ENCODE results near the gene MCTP1.

DNA sequence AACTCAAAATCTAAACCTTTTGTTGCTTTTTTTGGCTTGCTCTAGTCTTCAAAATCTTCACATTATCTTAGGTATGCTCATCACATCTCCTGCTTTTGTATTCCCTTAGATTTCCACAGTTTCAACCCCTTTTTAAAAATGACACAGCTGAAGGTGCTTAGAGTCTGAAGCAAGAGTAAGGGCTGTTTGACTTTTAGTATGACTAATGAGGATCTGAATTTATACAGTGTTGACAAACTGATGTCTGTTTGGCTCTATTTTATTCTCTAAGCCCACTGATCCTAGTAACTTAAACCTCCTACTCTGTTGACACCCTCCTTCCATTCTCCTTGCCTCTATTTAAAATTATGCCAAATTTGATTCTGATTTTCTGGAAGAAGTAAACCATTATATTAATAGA lies 200.1 kb downstream of the MCTP1 start:
- TF ChIP-seq POLR2A (IDR thresholded peaks at IDR 0.05; ENCODE audit: low read depth) (no peak), EP300 (IDR thresholded peaks at IDR 0.05) (no peak)
- TF ChIP-seq, protein P1, sequence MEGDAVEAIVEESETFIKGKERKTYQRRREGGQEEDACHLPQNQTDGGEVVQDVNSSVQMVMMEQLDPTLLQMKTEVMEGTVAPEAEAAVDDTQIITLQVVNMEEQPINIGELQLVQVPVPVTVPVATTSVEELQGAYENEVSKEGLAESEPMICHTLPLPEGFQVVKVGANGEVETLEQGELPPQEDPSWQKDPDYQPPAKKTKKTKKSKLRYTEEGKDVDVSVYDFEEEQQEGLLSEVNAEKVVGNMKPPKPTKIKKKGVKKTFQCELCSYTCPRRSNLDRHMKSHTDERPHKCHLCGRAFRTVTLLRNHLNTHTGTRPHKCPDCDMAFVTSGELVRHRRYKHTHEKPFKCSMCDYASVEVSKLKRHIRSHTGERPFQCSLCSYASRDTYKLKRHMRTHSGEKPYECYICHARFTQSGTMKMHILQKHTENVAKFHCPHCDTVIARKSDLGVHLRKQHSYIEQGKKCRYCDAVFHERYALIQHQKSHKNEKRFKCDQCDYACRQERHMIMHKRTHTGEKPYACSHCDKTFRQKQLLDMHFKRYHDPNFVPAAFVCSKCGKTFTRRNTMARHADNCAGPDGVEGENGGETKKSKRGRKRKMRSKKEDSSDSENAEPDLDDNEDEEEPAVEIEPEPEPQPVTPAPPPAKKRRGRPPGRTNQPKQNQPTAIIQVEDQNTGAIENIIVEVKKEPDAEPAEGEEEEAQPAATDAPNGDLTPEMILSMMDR (IDR thresholded peaks at IDR 0.05) = no peak

Data from esophagus muscularis mucosa (tissue), 4 donors.